Measurements from ENCODE around the gene TCF25.
"Not testable (repeated sequence)": the region's sequence is repeated elsewhere in the genome, so short reads cannot be mapped to it uniquely, and the experiment has no call there.

The TCF25 gene

DNA sequence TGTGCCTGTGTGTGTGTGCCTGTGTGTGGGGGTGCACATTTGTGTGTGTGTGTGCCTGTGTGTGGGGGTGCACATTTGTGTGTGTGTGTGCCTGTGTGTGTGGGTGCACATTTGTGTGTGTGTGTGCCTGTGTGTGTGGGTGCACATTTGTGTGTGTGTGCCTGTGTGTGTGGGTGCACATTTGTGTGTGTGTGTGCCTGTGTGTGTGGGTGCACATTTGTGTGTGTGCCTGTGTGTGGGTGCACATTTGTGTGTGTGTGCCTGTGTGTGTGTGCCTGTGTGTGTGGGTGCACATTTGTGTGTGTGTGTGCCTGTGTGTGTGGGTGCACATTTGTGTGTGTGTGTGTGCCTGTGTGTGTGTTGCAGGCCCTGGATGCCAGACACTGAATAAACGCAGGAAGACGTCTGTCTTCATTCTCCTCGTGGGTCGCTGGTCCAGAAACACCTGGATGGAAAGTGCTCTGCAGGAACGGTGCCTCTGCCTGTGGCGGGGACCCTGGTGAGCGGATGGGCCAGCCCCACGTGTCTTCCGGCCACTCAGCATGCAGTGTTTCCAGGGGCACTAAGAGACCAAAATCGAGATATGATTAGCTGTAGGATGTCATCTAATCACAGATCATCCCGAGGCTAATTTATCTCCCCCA, 41.4 kb downstream of the TCF25 start:
- not testable (repeated sequence) for DNase-seq, H3K4me3 Mint-ChIP-seq, H3K27ac Mint-ChIP-seq, H3K9me3 Mint-ChIP-seq
- Mint-ChIP-seq H3K36me3 (ENCODE audit: low read depth) (peaks cover 36% of the 10 kb centered on the region), H3K27me3 (peaks cover 13% of the 10 kb centered on the region), H3K4me1 (ENCODE audit: low read depth) (peaks cover 21% of the 10 kb centered on the region)

DNA sequence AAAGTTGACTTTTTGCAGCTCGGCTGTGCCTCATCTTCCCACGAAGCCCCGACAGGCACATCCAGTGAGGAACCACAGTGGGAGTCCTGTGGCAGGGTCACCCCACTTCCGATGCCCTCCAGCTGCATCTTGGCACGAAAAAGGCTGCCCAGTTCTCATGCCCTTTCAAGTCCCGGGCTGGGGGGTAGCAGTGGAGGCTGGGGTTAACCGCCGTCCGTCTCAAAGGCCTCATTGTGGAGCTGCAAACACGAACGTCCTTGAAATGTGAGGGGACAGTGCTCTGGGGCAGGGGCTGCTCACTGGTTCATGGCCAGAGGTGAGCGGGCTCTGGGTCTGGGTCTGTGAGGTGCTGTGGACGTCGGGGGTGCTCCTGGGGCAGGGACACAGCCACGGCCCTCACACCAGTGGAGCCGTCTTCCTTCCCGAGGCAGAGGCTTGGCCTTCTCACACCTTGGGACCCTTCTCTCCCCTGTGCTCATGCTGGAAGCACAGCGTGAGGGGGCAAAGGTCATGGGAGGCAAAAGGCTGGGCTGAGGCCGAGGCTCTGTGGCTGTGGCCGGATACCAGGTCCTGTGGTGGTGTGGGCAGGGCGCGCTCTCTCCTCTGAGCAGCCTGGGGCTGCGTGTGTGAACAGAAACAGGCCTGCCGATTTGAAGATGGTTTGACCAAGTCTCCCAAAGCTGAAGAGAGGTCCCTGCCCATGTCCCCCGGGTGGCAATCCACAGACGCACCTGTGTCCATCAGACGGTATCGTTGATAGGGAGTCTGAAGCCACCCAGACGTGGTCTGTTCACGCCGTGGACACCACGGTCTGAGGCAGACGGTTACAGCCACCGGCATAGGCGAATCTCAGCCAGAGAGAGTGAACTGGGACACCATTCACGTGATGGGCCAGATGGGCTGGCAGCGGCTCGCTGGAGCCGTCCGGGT, 42.2 kb downstream of the TCF25 start:
- no peak for DNase-seq
- Mint-ChIP-seq H3K9me3 (no peaks in the 10 kb centered on the region), H3K27me3 (peaks cover 21% of the 10 kb centered on the region), H3K4me3 (no peak overlapping the region), H3K27ac (no peak overlapping the region), H3K36me3 (ENCODE audit: low read depth) (peaks cover 28% of the 10 kb centered on the region), H3K4me1 (ENCODE audit: low read depth) (peaks cover 28% of the 10 kb centered on the region)

DNA sequence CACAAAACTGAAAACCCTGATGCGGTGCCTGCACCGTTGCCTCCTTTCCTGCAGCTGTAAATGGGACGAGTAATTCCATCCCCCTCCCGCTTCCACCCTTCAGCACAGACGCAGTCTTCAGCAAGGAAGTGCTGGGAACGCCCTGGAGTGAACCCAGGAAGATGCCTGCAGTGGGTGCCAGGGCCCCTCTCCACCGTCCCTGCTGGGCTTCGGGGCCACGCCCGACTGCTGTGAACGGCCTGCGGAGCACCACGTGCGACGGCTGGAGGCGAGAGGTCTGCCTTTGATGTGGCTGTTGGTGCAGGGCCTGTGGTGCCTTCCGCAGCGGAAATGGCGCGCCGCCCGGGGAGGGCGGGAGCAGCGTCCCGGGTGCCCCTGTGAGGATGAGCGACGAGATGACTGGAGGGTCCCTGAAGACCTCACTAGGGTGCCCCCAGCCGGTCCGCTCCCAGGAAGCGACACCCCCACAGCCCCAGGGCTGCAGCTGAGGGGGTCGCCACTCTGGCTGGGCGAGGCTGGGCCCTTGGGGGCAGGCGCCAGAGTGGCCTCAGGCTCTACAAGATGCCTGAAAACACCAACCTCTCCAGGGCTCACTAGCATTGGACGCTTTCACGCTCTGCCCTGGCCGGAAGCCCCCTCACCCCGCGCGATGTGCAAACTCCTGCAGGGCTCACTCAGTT, 44.5 kb downstream of the TCF25 start:
- Mint-ChIP-seq H3K4me1 (ENCODE audit: low read depth) (peaks cover 49% of the 10 kb centered on the region), H3K36me3 (ENCODE audit: low read depth) (peaks cover 8% of the 10 kb centered on the region), H3K4me3 (peak overlapping the region; percentile 33), H3K27me3 (peaks cover 43% of the 10 kb centered on the region), H3K9me3 (no peaks in the 10 kb centered on the region), H3K27ac (peak overlapping the region; percentile 88)
- DNase-seq = peak; percentile 83

DNA sequence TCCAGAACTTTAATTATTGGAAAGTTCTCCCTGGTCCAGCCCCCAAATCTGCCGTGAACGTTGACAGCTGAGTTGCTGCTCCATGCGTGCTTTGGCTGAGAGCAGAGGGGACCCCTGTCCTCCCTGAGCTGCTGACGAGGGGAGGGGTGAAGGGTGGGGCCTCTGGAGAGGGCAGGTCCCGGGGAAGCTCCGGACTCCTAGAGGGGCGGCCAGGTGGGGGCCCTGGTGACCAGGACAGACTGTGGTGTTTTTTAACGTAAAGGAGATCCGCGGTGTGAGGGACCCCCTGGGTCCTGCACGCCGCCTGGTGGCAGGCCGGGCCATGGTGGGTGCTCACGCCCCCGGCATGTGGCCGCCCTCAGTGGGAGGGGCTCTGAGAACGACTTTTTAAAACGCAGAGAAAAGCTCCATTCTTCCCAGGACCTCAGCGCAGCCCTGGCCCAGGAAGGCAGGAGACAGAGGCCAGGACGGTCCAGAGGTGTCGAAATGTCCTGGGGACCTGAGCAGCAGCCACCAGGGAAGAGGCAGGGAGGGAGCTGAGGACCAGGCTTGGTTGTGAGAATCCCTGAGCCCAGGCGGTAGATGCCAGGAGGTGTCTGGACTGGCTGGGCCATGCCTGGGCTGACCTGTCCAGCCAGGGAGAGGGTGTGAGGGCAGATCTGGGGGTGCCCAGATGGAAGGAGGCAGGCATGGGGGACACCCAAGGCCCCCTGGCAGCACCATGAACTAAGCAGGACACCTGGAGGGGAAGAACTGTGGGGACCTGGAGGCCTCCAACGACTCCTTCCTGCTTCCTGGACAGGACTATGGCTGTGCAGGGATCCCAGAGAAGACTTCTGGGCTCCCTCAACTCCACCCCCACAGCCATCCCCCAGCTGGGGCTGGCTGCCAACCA, 45.3 kb downstream of the TCF25 start, which contains the start of gene MC1R:
MC1R (plus strand) TSS at position 410 of the 895 bp plus-strand sequence; CDS start at position 807, 397 bp downstream.
- peak within 1 kb of the TSS; percentile 33 for H3K4me3 Mint-ChIP-seq
- peaks cover 49% of the 10 kb centered on the region for H3K4me1 Mint-ChIP-seq (ENCODE audit: low read depth)
- H3K36me3 Mint-ChIP-seq (ENCODE audit: low read depth) = peaks cover 2% of the 10 kb centered on the region
- peak; percentile 52 for DNase-seq
- H3K27me3 Mint-ChIP-seq = peaks cover 43% of the 10 kb centered on the region
- H3K9me3 Mint-ChIP-seq = no peaks in the 10 kb centered on the region
- peak within 1 kb of the TSS; percentile 88 for H3K27ac Mint-ChIP-seq

DNA sequence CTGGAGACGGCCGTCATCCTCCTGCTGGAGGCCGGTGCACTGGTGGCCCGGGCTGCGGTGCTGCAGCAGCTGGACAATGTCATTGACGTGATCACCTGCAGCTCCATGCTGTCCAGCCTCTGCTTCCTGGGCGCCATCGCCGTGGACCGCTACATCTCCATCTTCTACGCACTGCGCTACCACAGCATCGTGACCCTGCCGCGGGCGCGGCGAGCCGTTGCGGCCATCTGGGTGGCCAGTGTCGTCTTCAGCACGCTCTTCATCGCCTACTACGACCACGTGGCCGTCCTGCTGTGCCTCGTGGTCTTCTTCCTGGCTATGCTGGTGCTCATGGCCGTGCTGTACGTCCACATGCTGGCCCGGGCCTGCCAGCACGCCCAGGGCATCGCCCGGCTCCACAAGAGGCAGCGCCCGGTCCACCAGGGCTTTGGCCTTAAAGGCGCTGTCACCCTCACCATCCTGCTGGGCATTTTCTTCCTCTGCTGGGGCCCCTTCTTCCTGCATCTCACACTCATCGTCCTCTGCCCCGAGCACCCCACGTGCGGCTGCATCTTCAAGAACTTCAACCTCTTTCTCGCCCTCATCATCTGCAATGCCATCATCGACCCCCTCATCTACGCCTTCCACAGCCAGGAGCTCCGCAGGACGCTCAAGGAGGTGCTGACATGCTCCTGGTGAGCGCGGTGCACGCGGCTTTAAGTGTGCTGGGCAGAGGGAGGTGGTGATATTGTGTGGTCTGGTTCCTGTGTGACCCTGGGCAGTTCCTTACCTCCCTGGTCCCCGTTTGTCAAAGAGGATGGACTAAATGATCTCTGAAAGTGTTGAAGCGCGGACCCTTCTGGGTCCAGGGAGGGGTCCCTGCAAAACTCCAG, 46.4 kb downstream of the TCF25 start:
- Mint-ChIP-seq H3K4me1 (ENCODE audit: low read depth) (peaks cover 52% of the 10 kb centered on the region), H3K27ac (no peak overlapping the region), H3K27me3 (peaks cover 52% of the 10 kb centered on the region)

DNA sequence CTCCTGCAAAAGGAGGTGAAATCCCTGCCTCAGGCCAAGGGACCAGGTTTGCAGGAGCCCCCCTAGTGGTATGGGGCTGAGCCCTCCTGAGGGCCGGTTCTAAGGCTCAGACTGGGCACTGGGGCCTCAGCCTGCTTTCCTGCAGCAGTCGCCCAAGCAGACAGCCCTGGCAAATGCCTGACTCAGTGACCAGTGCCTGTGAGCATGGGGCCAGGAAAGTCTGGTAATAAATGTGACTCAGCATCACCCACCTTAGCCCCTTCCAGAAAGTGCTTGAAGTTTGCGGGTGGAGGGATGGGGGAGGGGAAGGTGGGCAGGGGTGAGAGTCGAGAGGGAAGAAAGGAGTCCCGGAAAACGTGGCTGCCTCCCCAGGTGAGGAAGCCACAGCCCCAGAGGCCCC, 47.3 kb downstream of the TCF25 start:
- Mint-ChIP-seq H3K4me1 (ENCODE audit: low read depth) (peaks cover 55% of the 10 kb centered on the region), H3K36me3 (ENCODE audit: low read depth) (peaks cover 2% of the 10 kb centered on the region), H3K27ac (no peak overlapping the region), H3K9me3 (no peaks in the 10 kb centered on the region), H3K4me3 (no peak overlapping the region), H3K27me3 (peaks cover 59% of the 10 kb centered on the region)
- no peak for DNase-seq

More for the DNA sequence above, 46.4 kb downstream of the TCF25 start:
- Mint-ChIP-seq H3K36me3 (ENCODE audit: low read depth) (peaks cover 2% of the 10 kb centered on the region), H3K4me3 (no peak overlapping the region), H3K9me3 (no peaks in the 10 kb centered on the region)
- DNase-seq = no peak

DNA sequence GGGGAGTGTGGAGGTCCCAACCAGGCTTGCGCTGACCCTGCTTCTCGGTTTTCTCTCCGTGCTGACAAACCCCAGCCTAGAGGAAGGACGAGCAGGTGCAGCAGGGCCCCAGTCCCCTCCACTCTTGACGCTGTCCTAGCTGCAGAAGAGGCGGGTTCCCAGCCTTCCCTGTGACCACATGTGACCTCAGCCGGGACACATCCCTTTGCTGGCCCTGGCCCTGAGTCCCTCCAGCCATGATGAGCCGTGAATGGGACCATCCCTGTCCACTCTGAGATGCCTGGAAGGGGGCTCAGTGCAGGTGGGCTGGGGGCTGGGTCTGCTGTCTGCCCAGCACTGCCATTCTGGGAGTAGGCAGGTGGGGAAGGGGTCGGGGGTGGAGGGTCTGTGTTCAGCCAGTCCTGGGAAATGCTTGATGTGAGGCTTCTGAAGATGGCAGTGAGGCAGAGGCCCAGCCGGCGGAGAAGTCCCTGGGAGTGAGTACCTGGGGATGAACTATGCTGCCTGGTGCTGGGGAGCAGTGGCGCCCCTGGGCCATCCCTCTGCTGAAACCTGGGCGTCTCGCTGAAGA, 47.8 kb downstream of the TCF25 start:
- peaks cover 59% of the 10 kb centered on the region for H3K27me3 Mint-ChIP-seq
- H3K4me1 Mint-ChIP-seq (ENCODE audit: low read depth) = peaks cover 53% of the 10 kb centered on the region
- H3K4me3 Mint-ChIP-seq = peak overlapping the region; percentile 64

DNA sequence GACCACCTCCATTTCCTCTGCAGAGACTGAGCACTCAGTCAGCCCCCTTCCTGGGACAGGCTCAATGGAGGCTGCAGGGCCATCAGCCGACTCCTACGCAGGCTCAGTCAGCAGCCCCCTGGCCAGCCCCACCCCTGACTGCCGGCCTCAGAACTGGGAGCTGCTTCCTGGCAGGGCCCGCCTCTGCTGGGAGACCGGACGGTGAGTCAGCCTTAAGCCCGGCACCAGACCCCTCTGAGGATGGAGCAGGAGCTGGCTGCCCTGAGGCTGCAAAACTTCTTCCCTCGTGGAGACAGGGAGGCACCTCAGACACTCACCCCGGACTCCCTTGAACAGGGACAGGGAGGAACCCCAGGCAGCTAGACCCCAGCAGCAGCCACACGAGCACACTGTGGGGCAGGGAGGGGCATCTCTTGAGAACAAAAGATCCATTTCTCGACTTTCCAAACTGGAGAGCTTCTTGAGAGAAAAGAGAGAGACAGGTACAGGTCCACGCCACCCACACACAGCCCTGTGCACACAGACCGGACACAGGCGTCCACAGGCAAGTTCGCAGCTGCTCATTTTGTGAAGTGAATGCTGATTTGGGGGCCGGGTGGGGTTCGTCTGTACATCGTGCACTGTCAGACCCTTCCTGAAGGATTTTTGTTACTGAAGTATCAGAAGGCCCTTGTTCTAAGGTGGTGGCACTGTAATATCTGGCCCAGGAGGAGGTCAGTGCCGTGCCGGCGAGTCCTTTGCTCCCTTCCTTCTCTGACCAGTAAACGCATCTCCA, 48.5 kb downstream of the TCF25 start:
- Mint-ChIP-seq H3K4me3 (peak overlapping the region; percentile 64), H3K27ac (peak overlapping the region; percentile 22), H3K36me3 (ENCODE audit: low read depth) (no peaks in the 10 kb centered on the region), H3K27me3 (peaks cover 64% of the 10 kb centered on the region), H3K9me3 (no peaks in the 10 kb centered on the region), H3K4me1 (ENCODE audit: low read depth) (peaks cover 53% of the 10 kb centered on the region)
- peak; percentile 51 for DNase-seq

More for the DNA sequence above, 47.8 kb downstream of the TCF25 start:
- Mint-ChIP-seq H3K36me3 (ENCODE audit: low read depth) (peaks cover under 1% of the 10 kb centered on the region), H3K9me3 (no peaks in the 10 kb centered on the region), H3K27ac (no peak overlapping the region)
- no peak for DNase-seq

DNA sequence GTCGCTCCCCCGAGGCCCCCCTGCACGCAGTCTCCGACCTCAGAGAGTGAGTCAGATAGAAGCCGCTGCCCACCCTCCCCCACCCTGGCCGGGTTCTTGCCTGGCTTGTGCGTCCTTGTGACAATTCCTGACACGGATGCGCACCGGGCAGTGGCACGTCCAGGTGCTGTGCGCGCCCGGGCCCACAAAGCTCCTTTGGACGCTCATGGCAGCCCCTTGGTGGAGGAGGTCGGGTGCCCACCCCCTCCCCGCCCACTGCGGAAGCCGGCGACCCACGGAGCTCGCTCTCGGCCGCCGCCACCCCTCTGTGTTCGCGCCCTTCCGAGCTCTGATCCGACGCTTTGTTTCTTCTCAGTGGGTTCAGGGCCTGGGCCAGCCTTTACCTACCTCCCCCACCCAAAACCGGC, 49.1 kb downstream of the TCF25 start:
- DNase-seq = no peak
- Mint-ChIP-seq H3K4me3 (peak overlapping the region; percentile 64), H3K27me3 (peaks cover 65% of the 10 kb centered on the region), H3K4me1 (ENCODE audit: low read depth) (peaks cover 53% of the 10 kb centered on the region), H3K27ac (no peak overlapping the region), H3K36me3 (ENCODE audit: low read depth) (no peaks in the 10 kb centered on the region), H3K9me3 (no peaks in the 10 kb centered on the region)

DNA sequence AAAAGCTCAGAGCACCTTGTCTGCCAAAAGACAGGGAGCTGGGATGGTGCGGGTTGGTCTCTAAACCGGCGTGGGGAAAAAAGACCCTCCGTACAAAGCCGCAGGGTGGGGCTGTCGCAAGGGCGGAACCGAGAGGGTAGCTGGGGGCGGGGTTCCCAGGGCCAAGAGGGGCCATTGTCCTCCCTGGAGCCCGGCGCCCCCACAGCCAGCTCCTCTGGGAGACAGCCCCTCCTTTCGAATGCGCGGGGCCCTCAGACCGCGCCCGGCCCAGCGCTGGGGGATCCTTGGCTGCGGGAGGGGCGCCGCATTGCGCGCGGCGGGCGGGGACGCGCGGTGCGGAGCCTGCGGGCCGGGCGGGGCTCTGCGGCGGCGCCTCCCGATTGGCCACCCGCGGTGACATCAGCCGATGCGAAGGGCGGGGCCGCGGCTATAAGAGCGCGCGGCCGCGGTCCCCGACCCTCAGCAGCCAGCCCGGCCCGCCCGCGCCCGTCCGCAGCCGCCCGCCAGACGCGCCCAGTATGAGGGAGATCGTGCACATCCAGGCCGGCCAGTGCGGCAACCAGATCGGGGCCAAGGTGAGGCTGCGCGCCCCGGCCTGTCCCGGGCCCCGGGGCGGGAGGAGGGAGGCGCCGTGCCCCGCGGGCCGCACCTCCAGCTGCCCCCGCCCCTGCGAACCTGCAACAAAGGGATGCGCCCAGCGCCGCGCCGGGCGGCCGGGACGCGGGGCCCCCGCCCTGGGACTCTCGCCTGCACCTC, 49.7 kb downstream of the TCF25 start, which contains the start of gene TUBB3:
TUBB3 (plus strand) TSS at position 459 of the 756 bp plus-strand sequence; CDS start at position 519, 60 bp downstream.
- Mint-ChIP-seq H3K4me1 (ENCODE audit: low read depth) (peaks cover 48% of the 10 kb centered on the region), H3K27me3 (peaks cover 71% of the 10 kb centered on the region), H3K36me3 (ENCODE audit: low read depth) (no peaks in the 10 kb centered on the region), H3K27ac (no peak within 1 kb of the TSS), H3K4me3 (peak within 1 kb of the TSS; percentile 64), H3K9me3 (no peaks in the 10 kb centered on the region)
- peak; percentile 67 for DNase-seq

DNA sequence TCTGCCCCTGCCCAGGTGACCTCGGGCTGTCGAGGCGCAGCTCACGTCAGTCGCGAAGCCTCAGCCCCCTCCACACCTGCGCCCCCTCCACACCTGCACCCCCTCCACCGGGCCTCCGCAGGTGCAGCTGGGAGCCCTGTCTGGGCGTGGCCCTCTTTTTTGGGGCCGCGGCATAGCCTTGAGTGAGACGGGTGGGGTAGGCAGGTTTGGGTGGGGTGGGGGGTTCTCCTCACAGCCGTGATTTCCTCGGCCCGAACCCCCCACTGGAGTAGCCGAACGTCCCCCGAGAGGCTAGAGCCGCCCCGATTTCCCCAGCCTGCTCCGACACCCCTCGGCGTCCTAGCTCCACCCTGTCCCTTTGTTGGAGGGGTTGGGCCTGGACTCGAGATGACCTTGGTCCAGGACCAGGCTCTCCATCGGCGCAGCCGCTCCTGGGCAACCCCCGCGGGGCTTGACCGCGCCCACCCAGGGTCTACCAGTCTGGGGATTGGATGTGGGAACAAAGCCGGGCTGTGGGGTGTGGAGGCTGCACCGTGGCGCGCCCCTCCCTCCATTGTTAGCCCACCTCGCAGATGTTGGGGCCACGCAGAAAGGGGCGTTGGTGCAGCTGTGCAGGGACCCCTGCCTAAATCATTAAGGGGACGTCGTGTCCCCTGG, 50.4 kb downstream of the TCF25 start:
- Mint-ChIP-seq H3K27ac (no peak overlapping the region), H3K36me3 (ENCODE audit: low read depth) (no peaks in the 10 kb centered on the region), H3K27me3 (peaks cover 70% of the 10 kb centered on the region), H3K4me1 (ENCODE audit: low read depth) (peaks cover 42% of the 10 kb centered on the region), H3K9me3 (no peaks in the 10 kb centered on the region), H3K4me3 (no peak overlapping the region)
- no peak for DNase-seq
